ENCODE measurements around the gene TNK1. TPM values are rescaled to one million over a fixed set of nuclear protein-coding genes. Genes with fewer than 3 reads are reported as not detected.
"Not testable (repeated sequence)": the region's sequence is repeated elsewhere in the genome, so short reads cannot be mapped to it uniquely, and the experiment has no call there.

The TNK1 gene
- total RNA-seq: 1 to 10 TPM; 2.7 to 5.3 TPM

GRCh38 chr17:7380855-7381683 lies at the start of gene TNK1:
Gene TNK1, plus strand, starts transcription at chr17:7381089. Its CDS starts 1,838 bp downstream, at chr17:7382927.
- H3K27ac Mint-ChIP-seq: no peak within 1 kb of the TSS
- H3K36me3 Mint-ChIP-seq: peaks cover 0 to 6% of the 10 kb centered on the region in 2 donors
- DNase-seq (ENCODE audit: low spot score in 2 of 2): no peak
- no peak for ATAC-seq
- peaks cover 0 to 6% of the 10 kb centered on the region in 2 donors for H3K9me3 Mint-ChIP-seq

GRCh38 chr17:7332111-7332510 lies 48.8 kb upstream of the TNK1 start:
- ATAC-seq (no peak), DNase-seq (ENCODE audit: low spot score in 2 of 2) (no peak)
- Mint-ChIP-seq H3K36me3 (peaks cover 4 to 9% of the 10 kb centered on the region in 2 donors), H3K9me3 (no peaks in the 10 kb centered on the region), H3K27ac (peak overlapping the region; percentile 4 to 40)

GRCh38 chr17:7332600-7333069 lies 48.3 kb upstream of the TNK1 start:
- H3K9me3 Mint-ChIP-seq, ATAC-seq: not testable (repeated sequence)
- Mint-ChIP-seq H3K27ac (peak overlapping the region; percentile 24 to 40), H3K36me3 (peaks cover 9 to 14% of the 10 kb centered on the region in 2 donors)
- peak in 1 of 2 donors; percentile 65 for DNase-seq (ENCODE audit: low spot score in 2 of 2)

- Mint-ChIP-seq H3K27ac (peak overlapping the region; percentile 72 to 91), H3K9me3 (no peaks in the 10 kb centered on the region), H3K36me3 (peaks cover 21 to 23% of the 10 kb centered on the region in 2 donors)
- no peak for ATAC-seq
- no peak for DNase-seq (ENCODE audit: low spot score in 2 of 2)
Measured at GRCh38 chr17:7334938-7335538, 45.9 kb upstream of the TNK1 start.

GRCh38 chr17:7335765-7336164 lies 45.1 kb upstream of the TNK1 start:
- Mint-ChIP-seq H3K36me3 (peaks cover 23% of the 10 kb centered on the region in 2 donors), H3K27ac (peak overlapping the region; percentile 72 to 91)
- ATAC-seq: peak in 1 of 2 donors; percentile 14
- H3K9me3 Mint-ChIP-seq: not testable (repeated sequence)
- DNase-seq (ENCODE audit: low spot score in 2 of 2): peak in 1 of 2 donors; percentile 55

GRCh38 chr17:7336240-7337175 lies 44.4 kb upstream of the TNK1 start, which contains the start of gene ACAP1:
Gene ACAP1, plus strand, starts transcription at chr17:7336529. Its CDS starts 206 bp downstream, at chr17:7336735.
- peak within 1 kb of the TSS; percentile 86 to 91 for H3K27ac Mint-ChIP-seq
- peaks cover 26% of the 10 kb centered on the region in 2 donors for H3K36me3 Mint-ChIP-seq
- ATAC-seq (peak; percentile 93 to 94), DNase-seq (ENCODE audit: low spot score in 2 of 2) (peak; percentile 77)
- H3K9me3 Mint-ChIP-seq: no peaks in the 10 kb centered on the region

- not testable (repeated sequence) for DNase-seq (ENCODE audit: low spot score in 2 of 2); ATAC-seq; H3K9me3 Mint-ChIP-seq
- peaks cover 28% of the 10 kb centered on the region in 2 donors for H3K36me3 Mint-ChIP-seq
- peak overlapping the region in 1 of 2 donors; percentile 91 for H3K27ac Mint-ChIP-seq
Measured at GRCh38 chr17:7337600-7337999, 43.3 kb upstream of the TNK1 start.

- DNase-seq (ENCODE audit: low spot score in 2 of 2) (no peak), ATAC-seq (no peak)
- H3K9me3 Mint-ChIP-seq: no peaks in the 10 kb centered on the region
- H3K27ac Mint-ChIP-seq: peak overlapping the region in 1 of 2 donors; percentile 57
- peaks cover 28 to 35% of the 10 kb centered on the region in 2 donors for H3K36me3 Mint-ChIP-seq
Measured at GRCh38 chr17:7340179-7340578, 40.7 kb upstream of the TNK1 start.

GRCh38 chr17:7341842-7342241 lies 39.0 kb upstream of the TNK1 start:
- peak overlapping the region in 1 of 2 donors; percentile 71 for H3K27ac Mint-ChIP-seq
- peaks cover 22 to 34% of the 10 kb centered on the region in 2 donors for H3K36me3 Mint-ChIP-seq
- no peaks in the 10 kb centered on the region for H3K9me3 Mint-ChIP-seq
- no peak for ATAC-seq
- no peak for DNase-seq (ENCODE audit: low spot score in 2 of 2)

- H3K36me3 Mint-ChIP-seq: peaks cover 15 to 22% of the 10 kb centered on the region in 2 donors
- peak overlapping the region in 1 of 2 donors; percentile 55 for H3K27ac Mint-ChIP-seq
- ATAC-seq: no peak
- no peaks in the 10 kb centered on the region for H3K9me3 Mint-ChIP-seq
- no peak for DNase-seq (ENCODE audit: low spot score in 2 of 2)
Measured at GRCh38 chr17:7343250-7343649, 37.6 kb upstream of the TNK1 start.

- DNase-seq (ENCODE audit: low spot score in 2 of 2): no peak
- ATAC-seq: no peak
- Mint-ChIP-seq H3K9me3 (no peaks in the 10 kb centered on the region), H3K27ac (peak overlapping the region in 1 of 2 donors; percentile 62), H3K36me3 (peaks cover 6 to 22% of the 10 kb centered on the region in 2 donors)
Measured at GRCh38 chr17:7346761-7347614, 33.9 kb upstream of the TNK1 start.

- no peak for ATAC-seq
- Mint-ChIP-seq H3K27ac (peak overlapping the region in 1 of 2 donors; percentile 81), H3K9me3 (no peaks in the 10 kb centered on the region), H3K36me3 (peaks cover 9 to 29% of the 10 kb centered on the region in 2 donors)
- no peak for DNase-seq (ENCODE audit: low spot score in 2 of 2)
Measured at GRCh38 chr17:7347630-7348477, 33.0 kb upstream of the TNK1 start.

GRCh38 chr17:7348478-7349242 lies 32.2 kb upstream of the TNK1 start:
- no peaks in the 10 kb centered on the region for H3K9me3 Mint-ChIP-seq
- no peak for ATAC-seq
- DNase-seq (ENCODE audit: low spot score in 2 of 2): no peak
- H3K27ac Mint-ChIP-seq: peak overlapping the region in 1 of 2 donors; percentile 81
- H3K36me3 Mint-ChIP-seq: peaks cover 11 to 27% of the 10 kb centered on the region in 2 donors
